H1 (cell line): ENCODE measurements around the gene ANKIB1. TPM values are rescaled to one million over a fixed set of nuclear protein-coding genes. Genes with fewer than 3 reads are reported as not detected.

ENCODE experiments used
- CTBP2 ChIP-seq: IDR thresholded peaks from 2 replicates; pipeline ENCODE4 v1.7.0; 2011; ENCODE audit warnings: borderline replicate concordance, mild to moderate bottlenecking, moderate library complexity, mixed read lengths, low read length; ENCODE audit not compliant: insufficient read depth, insufficient read length
- KDM4A ChIP-seq: IDR thresholded peaks from one replicate; pipeline ENCODE4 v1.7.1; 2012; ENCODE audit warnings: low read depth, mild to moderate bottlenecking, moderate library complexity, low read length, inconsistent platforms; ENCODE audit not compliant: severe bottlenecking
- NANOG ChIP-seq: IDR thresholded peaks from 2 replicates; pipeline ENCODE4 v1.6.1; 2011; ENCODE audit warnings: low read length, low read depth, mild to moderate bottlenecking, inconsistent platforms; ENCODE audit not compliant: insufficient read depth, poor library complexity, severe bottlenecking
- TCF12 ChIP-seq: IDR thresholded peaks from 2 replicates; pipeline ENCODE4 v1.6.1; 2011; ENCODE audit warnings: low read depth, mild to moderate bottlenecking, low read length
- YY1 ChIP-seq: IDR thresholded peaks from 2 replicates; pipeline ENCODE4 v1.6.1; 2011; ENCODE audit warnings: low read depth, mild to moderate bottlenecking, low read length
- polyA plus RNA-seq, 7 experiments: library from polyadenylated mRNA; depleted of rRNA in 3 of 7; stranded (reverse) in 5 of 7; unstranded in 2 of 7; fragments of >200 nt in 5 of 7; fragments of 200-250 nt in 2 of 7; gene quantifications; 1 replicate in 5 of 7; 2 replicates in 1 of 7; 4 replicates in 1 of 7; pipeline versions ENCODE4 v1.2.1 to v1.2.3, GENCODE V29; 2011 to 2013; ENCODE audit warnings: missing spikeins in 2 of 7, mixed read lengths in 2 of 7
- total RNA-seq: library from RNA; stranded (reverse); fragmentation: NEBNext Ultra II Directional; extraction: Animal tissue kit (Norgen Biotek cat#: 25700); gene quantifications from 2 replicates; pipeline ENCODE4 v1.2.1, GENCODE V29; 2021
- TF ChIP-seq, protein P1 (sequence below): IDR thresholded peaks from 2 replicates; pipeline ENCODE4 v1.6.1; 2012; ENCODE audit warnings: inconsistent platforms
- TF ChIP-seq, protein P2 (sequence below), 3 experiments: IDR thresholded peaks; 1 replicate in 2 of 3; 2 replicates in 1 of 3; pipeline versions ENCODE4 v1.5.1 to v1.6.1; 2011; ENCODE audit warnings: low read length in 3 of 3, mild to moderate bottlenecking in 3 of 3, inconsistent platforms in 2 of 3, low read depth in 1 of 3, moderate library complexity in 1 of 3; ENCODE audit not compliant: insufficient read depth in 1 of 3; ENCODE audit errors: control extremely low read depth in 1 of 3

The ANKIB1 gene
- total and polyA plus RNA-seq, 2 of the 8 experiments (the other 6 are each of a cell fraction or from before 2014, with no cell fraction given): 19.2 to 43.0 TPM

DNA sequence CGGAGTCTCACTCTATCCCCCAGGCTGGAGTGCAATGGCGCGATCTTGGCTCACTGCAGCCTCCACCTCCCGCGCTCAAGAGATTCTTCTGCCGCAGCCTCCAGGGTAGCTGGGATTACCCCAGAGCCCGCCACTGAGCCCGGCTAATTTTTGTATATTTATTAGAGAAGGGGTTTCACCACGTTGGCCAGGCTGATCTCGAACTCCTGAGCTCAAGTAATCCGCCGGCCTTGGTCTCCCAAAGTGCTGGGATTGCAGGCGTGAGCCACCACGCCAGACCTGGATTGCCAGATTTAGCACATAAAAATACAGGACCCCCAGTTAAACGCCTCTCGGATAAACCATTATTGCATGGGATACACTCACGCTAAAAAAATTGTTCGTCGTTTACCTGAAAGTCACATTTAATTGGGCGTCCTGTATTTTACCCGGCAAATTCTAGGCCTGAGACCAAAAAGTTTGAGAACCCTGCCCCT lies 201.1 kb downstream of the ANKIB1 start (continued):
- TF ChIP-seq, protein P1, sequence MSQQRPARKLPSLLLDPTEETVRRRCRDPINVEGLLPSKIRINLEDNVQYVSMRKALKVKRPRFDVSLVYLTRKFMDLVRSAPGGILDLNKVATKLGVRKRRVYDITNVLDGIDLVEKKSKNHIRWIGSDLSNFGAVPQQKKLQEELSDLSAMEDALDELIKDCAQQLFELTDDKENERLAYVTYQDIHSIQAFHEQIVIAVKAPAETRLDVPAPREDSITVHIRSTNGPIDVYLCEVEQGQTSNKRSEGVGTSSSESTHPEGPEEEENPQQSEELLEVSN: peak; percentile 72; the same call in 1 of the 2 replicates
- TF ChIP-seq, protein P2, sequence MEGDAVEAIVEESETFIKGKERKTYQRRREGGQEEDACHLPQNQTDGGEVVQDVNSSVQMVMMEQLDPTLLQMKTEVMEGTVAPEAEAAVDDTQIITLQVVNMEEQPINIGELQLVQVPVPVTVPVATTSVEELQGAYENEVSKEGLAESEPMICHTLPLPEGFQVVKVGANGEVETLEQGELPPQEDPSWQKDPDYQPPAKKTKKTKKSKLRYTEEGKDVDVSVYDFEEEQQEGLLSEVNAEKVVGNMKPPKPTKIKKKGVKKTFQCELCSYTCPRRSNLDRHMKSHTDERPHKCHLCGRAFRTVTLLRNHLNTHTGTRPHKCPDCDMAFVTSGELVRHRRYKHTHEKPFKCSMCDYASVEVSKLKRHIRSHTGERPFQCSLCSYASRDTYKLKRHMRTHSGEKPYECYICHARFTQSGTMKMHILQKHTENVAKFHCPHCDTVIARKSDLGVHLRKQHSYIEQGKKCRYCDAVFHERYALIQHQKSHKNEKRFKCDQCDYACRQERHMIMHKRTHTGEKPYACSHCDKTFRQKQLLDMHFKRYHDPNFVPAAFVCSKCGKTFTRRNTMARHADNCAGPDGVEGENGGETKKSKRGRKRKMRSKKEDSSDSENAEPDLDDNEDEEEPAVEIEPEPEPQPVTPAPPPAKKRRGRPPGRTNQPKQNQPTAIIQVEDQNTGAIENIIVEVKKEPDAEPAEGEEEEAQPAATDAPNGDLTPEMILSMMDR (IDR thresholded peaks at IDR 0.05; ENCODE audit: control extremely low read depth in 1 of 3, insufficient read depth in 1 of 3, low read depth in 1 of 3, low read length in 3 of 3): no peak; a peak in 1 of 4 replicates
- no peak for TF ChIP-seq KDM4A
- TF ChIP-seq CTBP2: no peak
- TF ChIP-seq YY1: no peak
- 0 out of 2 replicates have a peak, but pooled peaks have one; percentile 1 for TF ChIP-seq TCF12
- no peak for TF ChIP-seq NANOG
